GM12872 (cell line): ENCODE measurements around the gene APEH.

ENCODE experiments used
- TF ChIP-seq, protein P1 (sequence below): IDR thresholded peaks from 3 replicates; pipeline ENCODE4 v1.5.1; 2011; ENCODE audit warnings: low read depth, mild to moderate bottlenecking, low read length, moderate library complexity; ENCODE audit not compliant: insufficient read depth

The APEH gene

GRCh38 chr3:49700453-49701128, 26.4 kb downstream of the APEH start:
- TF ChIP-seq, protein P1, sequence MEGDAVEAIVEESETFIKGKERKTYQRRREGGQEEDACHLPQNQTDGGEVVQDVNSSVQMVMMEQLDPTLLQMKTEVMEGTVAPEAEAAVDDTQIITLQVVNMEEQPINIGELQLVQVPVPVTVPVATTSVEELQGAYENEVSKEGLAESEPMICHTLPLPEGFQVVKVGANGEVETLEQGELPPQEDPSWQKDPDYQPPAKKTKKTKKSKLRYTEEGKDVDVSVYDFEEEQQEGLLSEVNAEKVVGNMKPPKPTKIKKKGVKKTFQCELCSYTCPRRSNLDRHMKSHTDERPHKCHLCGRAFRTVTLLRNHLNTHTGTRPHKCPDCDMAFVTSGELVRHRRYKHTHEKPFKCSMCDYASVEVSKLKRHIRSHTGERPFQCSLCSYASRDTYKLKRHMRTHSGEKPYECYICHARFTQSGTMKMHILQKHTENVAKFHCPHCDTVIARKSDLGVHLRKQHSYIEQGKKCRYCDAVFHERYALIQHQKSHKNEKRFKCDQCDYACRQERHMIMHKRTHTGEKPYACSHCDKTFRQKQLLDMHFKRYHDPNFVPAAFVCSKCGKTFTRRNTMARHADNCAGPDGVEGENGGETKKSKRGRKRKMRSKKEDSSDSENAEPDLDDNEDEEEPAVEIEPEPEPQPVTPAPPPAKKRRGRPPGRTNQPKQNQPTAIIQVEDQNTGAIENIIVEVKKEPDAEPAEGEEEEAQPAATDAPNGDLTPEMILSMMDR = no peak

- TF ChIP-seq, protein P1 = peak; percentile 43; the same call in 2 of the 3 replicates
These were observed 27.4 kb downstream of the APEH start for GRCh38 chr3:49701388-49702077.

DNA sequence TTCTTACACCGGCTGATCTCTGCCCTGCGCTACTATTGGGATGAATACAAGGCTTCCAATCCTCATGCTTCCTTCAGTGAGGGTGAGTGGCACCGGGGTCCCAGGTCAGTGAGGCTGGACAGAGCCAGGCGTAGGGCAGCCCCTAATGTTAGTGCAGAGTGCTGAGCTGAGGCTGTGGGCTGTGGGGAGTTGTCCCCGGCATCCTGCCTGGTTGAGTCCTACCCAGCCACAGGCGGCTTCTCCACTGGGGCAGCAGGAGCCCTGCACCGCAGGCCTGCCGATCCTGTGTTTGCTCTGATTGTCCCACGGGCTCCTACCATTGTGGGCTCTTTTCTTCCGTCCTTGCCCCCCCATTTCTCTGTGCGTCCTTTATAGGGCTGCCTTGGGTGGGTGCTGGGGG, 28.5 kb downstream of the APEH start:
- TF ChIP-seq, protein P1 = no peak

- TF ChIP-seq, protein P1 = peak; percentile 95
These were observed 29.3 kb downstream of the APEH start for GRCh38 chr3:49703443-49703927.

DNA sequence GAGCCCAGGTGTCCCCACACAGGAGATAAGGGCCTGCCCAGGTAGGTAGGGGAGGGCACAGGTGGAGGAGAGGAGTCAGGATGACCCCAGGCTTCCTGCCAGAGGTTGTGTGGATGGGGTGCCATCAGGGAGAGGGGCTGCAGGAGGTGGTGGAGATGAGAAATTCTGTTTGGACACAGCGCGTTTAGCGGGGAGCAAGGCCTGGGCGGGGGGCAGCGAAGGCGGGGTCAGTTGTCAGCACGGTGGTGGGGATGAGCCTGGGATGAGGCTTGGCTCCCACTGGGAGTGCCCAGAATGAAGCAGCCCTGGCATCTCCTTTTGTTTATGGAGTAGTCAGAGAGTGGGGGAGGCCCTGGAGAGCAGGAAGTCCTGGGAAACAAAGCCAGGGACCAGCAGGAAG, 29.8 kb downstream of the APEH start:
- TF ChIP-seq, protein P1 = no peak

GRCh38 chr3:49704629-49705028, 30.5 kb downstream of the APEH start:
- TF ChIP-seq, protein P1 = no peak

- TF ChIP-seq, protein P1 = no peak
These were observed 31.3 kb downstream of the APEH start for GRCh38 chr3:49705390-49705960.
